COR-L47 (cell line): ENCODE data around the gene SLC38A9.
"Not testable (repeated sequence)": the region's sequence is repeated elsewhere in the genome, so short reads cannot be mapped to it uniquely, and the experiment has no call there.

Experiments
- DNase-seq: peaks from one replicate; lab custom pipeline; 2025; lab: John Stamatoyannopoulos, UW

The SLC38A9 gene, protein sequence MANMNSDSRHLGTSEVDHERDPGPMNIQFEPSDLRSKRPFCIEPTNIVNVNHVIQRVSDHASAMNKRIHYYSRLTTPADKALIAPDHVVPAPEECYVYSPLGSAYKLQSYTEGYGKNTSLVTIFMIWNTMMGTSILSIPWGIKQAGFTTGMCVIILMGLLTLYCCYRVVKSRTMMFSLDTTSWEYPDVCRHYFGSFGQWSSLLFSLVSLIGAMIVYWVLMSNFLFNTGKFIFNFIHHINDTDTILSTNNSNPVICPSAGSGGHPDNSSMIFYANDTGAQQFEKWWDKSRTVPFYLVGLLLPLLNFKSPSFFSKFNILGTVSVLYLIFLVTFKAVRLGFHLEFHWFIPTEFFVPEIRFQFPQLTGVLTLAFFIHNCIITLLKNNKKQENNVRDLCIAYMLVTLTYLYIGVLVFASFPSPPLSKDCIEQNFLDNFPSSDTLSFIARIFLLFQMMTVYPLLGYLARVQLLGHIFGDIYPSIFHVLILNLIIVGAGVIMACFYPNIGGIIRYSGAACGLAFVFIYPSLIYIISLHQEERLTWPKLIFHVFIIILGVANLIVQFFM

DNA sequence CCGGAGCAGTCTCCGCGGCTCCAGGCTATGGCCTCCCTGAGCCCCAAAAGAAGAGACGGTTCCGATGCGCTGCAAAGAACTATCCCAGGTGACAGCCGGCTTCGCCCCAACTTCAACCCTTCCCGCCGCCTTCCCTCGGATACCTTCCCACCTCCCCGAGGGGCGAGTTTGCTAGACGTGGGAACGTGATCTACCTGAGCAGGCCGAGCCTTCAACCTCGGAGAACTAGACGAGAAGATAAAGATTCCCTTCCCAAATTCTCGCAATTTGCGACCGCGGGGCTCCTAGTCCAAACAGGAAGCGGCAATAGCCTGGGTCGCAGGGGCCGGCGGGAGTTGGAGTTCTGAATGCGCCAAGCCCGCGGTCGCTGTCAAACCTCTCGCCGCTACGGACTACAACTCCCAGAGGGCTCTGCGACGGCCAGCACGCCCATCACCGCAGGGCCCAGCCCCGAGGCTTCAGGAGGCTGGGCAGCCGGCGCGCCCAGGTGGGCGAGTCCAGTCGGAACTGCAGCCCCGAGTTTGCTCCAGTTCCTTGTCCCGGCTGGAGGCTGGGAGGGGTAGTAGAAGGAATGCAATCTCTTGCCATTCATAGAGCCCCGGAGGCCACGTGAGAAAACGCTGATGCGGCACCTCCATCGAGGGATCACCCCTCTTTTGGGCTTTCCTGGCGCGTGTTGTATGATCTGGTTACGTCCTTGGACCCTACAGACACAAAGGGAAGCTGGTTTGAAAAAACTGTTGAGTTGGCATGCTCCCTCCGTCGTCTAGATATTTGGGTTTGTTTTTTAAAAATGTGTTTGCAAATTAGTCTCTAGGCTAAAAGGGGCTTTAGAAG is at the start of gene SLC38A9:
SLC38A9 (minus strand) TSS at position 302 of the 837 bp plus-strand sequence. CDS start 14,366 bp downstream, outside the sequence.
- DNase-seq = peak; percentile 93

DNA sequence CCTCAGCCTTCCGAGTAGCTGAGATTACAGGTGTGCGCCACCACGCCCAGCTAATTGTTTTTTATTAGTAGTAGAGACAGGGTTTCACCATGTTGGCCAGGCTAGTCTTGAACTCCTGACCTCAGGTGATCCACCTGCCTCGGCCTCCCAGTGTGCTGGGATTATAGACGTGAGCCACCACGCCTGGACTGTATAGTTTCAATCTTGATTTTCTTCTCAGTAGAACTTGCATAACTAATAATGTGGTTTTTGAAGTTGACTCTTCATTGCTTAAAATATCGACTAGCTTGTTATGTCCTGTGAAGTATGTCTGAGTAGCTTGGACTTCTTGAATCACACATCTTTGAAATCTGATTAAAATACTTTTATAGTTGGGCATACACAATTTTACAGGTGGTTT is 49.6 kb upstream of the SLC38A9 start:
- DNase-seq = not testable (repeated sequence)

DNA sequence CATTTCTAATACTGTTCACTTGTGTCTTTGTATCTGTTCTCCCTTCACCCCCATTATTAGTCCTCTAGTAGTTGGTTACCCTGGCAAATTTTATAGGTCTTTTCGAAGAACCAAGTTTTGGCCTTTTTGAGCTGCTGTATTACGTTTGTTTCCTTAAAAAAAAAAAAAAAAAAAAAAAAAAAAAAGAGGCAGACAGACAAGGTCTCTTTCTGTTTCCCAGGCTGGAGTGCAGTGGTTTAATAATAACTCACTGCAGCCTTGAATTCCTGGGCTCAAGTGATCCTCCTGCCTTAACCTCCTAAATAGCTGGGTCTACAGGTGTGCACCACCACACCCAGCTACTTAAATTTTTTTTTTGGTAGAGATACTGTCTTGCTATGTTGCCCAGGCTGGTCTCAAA is 46.6 kb upstream of the SLC38A9 start:
- DNase-seq = no peak

DNA sequence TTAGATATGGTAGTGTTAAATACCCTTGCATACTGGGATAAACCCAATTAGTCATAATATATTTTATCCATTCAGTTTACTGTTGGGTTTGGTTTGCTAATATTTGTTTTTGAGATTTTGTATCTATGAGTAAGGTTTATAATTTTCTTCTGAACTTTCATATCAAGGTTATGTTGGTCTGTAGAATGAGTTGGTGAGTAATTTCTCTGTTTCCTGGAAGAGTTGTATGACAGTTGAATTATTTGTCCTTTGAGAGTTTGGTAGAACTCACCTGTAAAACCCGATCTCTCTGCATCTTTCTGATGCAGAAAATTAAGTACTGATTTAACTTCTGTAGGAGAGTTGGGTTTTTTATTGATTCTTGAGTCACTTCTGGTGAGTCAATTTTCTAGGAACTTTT is 46.1 kb upstream of the SLC38A9 start:
- no peak for DNase-seq

DNA sequence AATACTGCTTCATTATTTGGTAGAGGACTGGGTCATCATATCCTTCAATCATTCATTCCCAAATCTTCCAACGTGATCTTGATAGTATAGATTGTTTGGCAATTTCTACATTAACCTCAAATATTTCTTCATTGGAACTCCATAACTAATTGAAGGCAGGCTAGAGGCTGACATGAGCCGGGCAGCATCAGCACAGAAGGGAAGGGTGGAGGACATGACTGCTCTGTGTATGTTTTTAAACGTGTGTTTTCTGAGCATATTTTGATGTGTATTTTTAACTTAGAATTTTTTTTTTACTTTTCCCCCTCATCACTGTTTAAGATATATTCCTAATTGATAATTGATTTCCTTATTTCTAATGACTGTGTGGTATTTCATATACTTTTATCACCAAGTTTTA is 38.4 kb upstream of the SLC38A9 start:
- no peak for DNase-seq

DNA sequence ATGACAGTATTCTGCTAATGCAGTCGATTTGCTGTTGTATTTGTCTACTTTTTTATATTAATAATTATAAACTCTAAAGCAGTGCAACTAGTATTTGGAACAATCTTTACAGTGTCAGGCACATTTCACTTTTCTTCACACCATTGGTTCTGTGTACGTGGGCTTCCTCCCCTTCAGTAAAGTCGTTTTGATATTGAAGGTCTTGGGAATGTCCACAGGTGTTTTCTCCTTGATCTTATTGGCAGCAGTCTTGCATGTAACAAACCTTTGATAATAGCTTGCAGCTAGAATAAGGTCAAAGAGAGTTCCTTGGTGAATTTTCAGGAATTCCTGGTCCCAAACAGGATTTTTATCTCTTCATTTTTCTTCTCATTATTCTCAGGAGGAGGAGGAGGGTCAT is 37.9 kb upstream of the SLC38A9 start:
- DNase-seq = no peak

DNA sequence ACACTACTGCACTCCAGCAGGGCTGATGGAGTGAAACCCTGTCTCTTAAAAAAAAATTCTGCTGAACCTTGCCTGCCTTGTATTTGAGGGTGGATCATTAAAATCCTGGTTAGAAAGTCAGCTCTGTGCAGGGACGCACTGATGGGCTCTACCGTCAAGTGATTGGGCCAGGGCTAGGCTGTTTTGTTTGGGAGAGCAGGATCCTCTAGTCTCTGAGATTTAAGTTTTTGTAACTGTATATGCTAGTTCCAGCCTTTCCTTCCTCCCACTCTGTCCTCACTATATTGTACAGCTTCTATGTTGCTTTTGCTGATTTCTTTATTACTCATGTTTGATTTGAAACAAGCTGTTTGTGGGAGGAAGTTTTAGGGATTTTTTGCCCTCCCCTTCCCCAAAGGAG is 37.3 kb upstream of the SLC38A9 start:
- DNase-seq = no peak

DNA sequence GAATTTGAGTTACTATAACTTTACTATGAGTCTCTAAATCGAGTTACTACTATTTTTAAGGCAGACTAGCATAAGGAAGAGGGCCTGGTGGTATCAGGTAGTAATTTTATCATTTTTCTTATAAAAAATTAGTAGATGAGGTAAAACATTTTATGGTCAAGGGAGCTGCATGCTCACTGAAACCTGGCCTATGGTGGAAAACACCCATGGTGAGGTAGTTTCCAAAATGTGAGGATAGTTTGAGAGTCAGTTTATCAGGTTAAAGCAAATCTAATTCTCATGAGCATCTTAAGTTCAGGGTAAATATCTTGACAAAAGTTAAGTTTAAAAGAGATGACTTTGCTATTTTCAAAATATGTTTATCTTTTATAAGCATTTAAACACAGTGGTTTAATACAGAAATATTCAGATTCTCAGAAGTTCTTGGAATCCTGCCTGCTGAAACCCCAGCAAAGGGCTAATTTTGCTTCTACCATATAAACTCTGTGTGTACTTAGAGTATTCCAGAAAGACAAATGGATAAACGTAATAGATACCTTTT is 35.7 kb upstream of the SLC38A9 start:
- DNase-seq = no peak

DNA sequence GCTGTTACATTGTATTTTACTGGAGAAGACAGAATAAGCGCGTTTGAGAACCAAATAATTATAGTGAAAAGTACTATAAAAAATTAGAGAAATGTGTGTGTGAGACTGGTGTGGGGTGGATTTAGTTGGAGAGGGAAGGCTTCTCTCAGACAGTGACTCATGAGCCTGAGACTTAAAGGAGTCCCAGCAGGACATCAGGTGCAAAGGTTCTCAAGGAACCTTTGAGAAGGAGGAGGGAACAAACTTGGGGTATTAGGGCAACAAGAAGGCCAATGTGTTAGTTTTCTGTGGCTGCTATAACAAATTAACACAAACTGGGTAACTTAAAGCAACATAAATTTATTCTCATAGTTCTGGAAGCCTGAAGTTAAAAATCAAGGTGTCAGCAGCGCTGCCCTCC is 30.7 kb upstream of the SLC38A9 start:
- DNase-seq = no peak

DNA sequence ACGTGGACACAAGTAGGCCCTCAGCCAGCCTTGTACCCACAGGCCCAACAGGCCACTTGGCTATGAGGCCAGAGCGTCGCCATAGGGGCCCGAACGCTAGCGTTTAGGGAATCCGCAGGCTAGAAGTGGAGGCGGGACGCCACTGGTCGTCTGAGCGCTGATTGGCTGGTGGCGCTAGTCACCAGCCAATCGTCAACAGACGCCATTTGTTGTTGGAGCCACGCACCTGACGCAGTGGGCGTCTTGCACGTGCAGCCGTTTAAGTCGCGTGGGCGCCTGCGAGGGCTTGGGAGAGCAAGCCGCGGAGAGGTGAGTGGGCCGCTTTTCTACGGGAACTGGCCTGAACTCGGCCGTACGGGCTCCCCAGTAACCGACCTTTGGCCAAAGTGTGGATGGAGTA is 25.7 kb upstream of the SLC38A9 start, which contains the start of gene DDX4:
DDX4 (plus strand) TSS at position 269 of the 400 bp plus-strand sequence. CDS start 903 bp downstream, outside the sequence.
- DNase-seq = no peak

DNA sequence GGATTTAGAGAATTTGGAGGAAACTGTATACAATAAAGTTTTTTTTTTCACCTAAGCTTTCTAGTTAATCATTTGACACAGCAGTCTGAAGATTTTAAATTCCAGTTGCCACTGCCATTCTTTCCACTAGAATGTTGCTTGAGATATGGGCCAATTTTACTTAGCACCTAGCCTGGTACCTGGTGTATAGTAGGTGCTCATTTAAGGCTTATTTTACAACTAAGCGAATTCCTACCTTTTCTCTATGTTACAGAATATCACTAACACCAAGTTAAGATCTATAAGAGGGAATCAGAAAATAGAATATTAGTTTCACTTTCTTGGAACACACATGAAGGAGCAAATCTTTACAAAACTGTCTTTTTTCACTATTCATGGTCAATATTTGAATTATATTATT is 22.5 kb upstream of the SLC38A9 start:
- no peak for DNase-seq

DNA sequence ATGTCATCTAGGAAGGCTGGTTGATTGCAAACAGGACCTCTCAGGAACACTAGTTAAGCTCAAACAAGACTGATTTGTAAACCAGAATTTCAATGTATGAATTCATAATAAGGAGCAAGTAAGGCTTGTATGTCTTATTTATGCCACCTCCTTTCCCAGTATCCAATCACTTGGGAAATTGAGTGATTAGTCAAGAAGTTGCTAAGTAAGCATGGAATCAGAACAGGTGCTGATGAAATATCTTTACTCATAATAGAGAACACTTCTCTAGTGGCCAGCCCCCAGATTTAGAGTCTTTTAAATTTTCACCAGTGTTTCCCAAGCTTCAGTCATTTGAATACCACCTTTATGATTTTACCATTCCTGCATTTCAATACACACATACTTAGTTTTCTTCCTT is 20.5 kb upstream of the SLC38A9 start:
- DNase-seq = no peak

DNA sequence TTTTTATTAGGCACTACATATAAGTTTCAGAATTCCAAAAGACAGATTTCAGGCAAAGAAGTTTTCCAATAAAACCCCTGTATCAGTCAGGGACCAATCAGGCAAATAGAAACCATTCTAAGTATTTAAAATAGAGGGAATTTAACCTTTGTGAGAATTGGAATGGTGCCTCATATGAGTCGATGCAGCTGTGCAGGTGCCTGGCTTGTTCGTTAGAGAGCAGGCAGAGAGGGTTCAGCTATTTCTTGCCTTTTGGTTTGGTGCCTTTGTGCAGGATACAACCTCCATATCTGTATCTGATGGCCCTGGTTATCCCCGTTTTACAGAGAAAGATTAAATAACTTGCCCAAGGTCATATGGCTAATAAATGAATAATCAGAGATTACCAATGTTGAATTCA is 19.7 kb upstream of the SLC38A9 start:
- DNase-seq = no peak

DNA sequence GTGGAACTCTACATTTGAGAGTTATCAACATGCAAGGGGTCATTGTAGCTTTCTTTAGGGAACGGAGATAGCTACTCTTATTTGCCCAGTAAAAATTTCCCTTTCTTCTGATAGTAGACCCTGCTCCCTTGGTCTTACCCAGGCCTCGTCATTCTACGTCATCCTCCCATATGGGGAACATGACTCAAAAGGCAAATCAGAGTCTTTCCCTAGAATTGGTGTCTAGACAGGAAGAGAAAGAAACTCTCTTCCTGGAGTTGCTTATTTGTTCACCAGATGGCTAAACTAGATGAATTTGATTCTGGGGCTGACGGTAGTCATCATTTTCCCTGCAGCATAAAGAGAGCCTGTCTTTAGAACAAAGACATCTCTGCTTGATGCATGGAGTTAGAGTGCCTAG is 12.2 kb upstream of the SLC38A9 start:
- no peak for DNase-seq

DNA sequence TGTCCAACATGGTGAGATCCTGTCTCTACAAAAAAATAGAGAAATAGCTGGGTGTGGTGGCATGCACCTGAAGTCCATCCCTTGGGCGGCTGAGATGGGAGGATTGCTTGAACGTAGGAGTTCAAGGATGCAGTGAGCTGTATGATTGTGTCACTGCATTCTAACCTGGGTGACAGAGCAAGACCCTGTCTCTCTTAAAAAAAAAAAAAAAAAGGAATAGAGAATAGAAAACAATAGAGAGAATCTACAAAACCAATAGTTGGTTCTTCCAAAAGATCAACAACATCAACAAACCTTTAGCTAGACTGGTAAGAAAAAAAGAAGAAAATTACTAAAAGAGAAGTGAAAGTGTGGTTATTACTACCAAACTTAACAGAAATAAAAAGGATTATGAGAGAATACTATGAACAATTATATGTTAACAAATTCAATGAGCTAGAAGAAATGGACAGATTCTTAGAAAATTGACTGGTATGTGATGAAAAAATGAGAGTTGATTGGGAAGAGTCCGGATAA is 8.1 kb upstream of the SLC38A9 start:
- no peak for DNase-seq

DNA sequence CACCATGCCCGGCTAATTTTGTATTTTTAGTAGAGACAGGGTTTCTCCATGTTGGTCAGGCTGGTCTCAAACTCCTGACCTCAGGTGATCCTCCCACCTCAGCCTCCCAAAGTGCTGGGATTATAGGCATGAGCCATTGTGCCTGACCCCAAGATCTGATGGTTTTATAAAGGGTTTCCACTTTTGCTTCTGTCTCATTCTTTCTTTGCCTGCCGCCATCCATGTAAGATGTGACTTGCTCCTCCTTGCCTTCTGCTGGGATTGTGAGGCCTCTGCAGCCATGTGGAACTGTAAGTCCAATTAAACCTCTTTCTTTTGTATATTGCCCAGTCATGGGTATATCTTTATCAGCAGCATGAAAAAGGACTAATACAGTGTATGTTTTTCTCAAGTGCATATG is 6.9 kb upstream of the SLC38A9 start:
- not testable (repeated sequence) for DNase-seq

DNA sequence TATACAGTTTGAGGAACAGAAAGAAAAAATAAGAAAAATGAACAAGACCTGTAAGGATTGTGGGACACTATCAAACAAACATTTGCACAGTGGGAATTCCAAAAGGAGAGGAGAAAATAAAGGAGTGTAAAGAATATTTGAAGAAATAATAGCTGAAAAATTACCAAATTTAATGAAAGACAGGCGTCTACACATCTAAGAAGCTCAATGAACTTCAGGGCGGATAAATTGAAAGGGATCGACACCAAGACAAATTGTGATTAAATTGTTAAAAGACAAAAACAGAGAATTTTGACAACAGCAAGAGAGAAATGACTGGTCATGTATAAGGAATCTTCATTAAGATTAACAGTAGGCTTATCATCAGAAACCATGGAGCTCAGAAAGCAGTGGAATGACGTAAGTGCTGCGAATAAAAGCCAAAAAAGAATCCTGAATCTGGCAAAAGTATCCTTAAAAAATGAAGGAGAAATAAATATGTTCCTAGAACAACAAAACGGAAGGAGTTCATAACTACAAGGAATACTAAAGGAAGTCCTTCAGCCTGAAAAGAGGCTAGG is 3.5 kb upstream of the SLC38A9 start:
- no peak for DNase-seq

DNA sequence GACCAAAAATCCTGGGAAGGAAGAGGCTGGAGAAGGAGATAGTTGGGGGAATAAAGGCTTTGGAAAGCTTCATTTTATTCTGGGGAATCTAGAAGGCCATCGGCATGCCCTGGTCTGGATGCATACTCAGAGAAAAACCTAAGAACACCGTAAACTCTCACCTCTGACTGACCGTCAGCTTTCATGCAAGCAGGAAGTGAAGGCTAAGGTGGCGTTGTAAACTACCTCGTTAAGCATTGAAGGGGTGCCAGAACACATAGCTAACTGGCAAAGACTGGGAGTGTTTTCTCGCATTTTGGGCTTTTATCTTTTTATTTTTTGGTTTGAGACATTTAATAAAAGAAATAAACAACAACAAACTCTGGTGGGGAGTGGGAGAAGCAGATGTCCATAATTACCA is 2.6 kb upstream of the SLC38A9 start:
- DNase-seq = no peak

DNA sequence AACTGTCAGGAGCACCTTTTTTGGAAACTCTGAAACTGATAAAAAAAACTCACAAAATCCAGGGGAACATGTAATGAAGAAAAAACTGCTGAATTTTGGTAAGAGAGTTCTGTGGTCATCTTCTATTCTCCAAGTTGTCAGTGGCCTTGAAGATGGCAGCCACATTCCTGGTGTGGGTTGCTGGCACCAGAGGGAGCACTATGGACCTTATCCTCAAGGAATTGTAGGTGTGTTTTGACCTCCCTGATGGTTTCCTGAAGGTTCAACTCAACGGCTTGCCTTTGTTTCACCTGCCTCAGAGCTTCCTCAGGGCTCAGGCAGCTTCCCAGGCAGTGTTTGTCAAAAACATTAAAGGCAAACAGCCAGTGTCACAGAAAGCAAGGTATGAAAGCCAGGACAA is 2.2 kb upstream of the SLC38A9 start:
- DNase-seq = no peak

DNA sequence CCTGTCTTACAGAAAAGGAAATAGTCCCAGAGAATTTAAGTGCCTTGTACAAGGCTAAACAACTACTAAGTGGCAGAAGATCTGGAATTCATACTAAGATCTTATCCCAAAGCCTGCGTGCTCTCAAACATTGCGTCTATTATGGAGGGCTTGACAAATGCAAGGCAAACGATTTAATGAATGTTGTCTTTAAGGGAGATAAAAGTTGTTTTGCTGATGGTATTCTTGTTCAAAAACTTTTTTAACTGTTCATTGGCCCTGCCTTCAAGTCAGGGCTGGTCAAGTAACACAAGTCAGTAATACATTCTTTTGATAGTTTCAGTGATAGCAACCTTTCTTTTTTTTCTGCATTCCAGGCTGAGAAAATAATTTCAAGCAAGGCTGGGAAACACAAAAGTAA is 1.7 kb upstream of the SLC38A9 start:
- DNase-seq = no peak

DNA sequence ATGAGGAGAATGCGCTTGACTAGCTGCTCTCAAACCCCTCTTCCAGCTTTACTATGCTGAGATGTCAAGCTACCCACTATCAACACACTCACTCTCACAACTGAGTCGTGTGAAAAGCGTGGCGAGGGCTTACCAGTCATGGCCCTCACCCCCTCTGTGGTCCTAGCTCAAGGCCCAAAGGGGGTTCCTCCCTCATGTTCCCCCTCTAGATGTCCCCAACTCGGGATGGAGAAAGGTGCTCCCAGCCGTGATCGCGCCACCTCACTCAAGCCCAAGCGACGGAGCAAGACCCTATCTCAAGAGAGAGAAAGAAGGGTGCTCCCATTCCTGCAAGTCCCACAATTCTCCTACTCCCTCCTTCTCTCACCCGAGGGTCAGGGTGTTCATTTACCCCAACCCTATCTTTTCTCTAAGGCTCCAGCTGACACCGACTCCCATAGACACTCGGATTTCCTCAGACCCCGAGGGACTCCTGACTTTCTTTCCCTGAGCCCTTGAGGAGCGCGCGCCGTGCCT is 559 bp downstream of the SLC38A9 start:
- DNase-seq = no peak

DNA sequence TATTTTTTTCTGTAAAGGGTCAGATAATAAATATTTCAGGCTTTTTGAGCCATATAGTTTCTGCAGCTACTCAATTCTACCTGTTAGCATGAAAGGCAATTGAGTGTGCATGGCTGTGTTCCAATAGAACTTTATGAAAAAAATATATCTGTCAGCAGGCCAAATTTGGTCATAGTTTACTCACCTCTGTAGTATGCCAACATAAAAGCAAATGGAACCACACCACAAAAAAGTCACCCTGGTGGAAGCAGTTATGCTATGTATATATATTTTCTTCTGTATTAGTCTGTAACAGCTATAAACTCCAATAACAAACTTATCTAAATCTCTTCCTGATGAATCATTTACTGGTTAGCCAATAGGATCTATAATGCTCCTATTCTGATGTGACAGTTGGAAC is 3.4 kb downstream of the SLC38A9 start:
- DNase-seq = no peak
